Fibroblast of peridontal ligament (primary cell): ENCODE data around the gene NUMB.

Source experiments
- DNase-seq: peaks from one replicate; pipeline ENCODE4 v3.0.0-alpha.2; 2010; ENCODE audit errors: extremely low read depth

NUMB gene

GRCh38 chr14:73458183-73458976 is at the start of gene NUMB:
TSS of gene NUMB (minus strand) at chr14:73458546. CDS start at chr14:73355751, 102,795 bp downstream.
- DNase-seq: peak; percentile 100

DNA sequence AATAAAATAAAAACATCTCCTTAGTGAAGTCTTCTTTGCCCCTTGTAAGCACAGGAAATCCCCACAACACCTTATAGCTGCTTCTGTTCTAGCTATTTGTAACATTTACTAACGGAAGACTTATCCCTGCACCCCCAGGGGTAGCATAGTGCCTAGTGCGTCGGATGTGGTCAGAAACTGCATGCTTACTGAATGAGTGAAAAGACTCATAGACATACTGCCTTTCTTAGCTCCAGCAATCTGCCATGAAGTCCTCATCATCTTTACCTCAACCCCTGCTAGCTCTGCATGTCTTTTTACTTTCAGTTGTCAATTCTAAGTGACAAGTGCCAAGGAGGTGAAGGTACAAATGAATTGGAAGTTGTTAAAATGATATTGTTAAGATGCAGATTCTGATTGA is 45.3 kb upstream of the NUMB start:
- DNase-seq: peak; percentile 38

DNA sequence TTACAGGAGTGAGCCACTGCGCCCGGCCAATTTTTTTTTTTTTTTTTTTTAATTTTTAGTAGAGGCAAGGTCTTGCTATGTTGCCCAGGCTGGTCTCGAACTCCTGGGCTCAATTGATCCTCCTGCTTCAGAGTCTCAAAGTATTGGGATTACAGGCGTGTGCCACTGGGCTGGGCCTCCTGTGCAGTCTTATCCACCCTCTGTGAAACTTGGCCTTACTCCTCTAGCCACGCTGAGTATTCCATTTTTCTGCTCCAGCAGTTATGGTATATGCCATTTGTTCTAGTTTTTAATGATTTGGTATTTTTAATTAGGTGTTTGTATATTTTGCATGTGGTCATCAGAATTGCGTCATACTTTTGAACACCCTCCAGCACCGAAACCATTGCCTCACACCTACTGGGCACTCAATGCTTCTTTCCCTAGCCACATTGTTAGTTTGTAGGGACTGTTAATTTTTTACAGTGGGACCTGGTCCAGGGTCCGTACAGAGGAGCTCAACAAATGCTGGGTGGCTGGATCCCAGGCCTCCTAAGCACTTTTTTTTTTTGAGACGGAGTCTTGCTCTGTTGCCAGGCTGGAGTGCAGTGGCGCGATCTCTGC is 43.8 kb upstream of the NUMB start:
- no peak for DNase-seq

DNA sequence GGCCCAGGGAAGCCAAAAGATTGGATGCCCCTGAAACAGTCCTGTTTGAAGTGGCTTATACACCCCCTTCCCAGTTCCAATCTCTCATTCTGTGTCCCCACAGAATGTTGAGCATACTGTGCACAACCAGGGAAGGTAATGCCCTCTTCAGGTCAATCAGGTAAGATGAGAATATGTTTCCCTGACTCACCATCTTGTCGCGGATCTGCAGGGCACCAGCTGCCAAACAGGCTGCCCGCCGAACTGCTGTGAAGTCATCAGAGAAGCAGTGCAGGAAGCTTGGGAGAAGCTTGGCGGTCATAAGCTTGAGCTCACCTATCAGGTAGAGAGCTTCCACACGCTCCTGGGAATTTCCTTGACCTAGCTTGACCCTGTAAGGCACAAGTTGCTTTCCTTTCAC is 42.0 kb upstream of the NUMB start:
- no peak for DNase-seq

DNA sequence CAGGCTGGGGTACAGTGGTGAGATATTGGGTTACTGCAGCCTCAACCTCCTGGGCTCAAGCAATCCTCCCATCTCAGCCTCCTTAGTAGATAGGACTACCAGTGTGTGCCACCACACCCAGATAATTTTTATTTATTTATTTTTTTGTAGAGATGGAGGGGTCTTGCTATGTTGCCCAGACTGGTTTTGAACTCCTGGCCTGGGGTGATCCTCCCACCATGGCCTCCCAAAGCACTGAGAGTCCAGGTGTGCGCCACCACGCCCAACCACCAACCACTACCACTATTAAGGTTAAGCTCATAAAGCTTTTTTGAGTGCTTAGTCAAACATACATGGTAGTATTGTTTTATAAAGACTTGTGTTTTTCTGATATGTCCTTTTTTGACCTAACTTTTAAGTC is 36.2 kb upstream of the NUMB start:
- no peak for DNase-seq

GRCh38 chr14:73492670-73493069 is 34.3 kb upstream of the NUMB start:
- no peak for DNase-seq

GRCh38 chr14:73492043-73492552 is 33.8 kb upstream of the NUMB start:
- no peak for DNase-seq

- DNase-seq: no peak
These were observed 33.1 kb upstream of the NUMB start for GRCh38 chr14:73491256-73492042.

- DNase-seq: no peak
These were observed 31.3 kb upstream of the NUMB start for GRCh38 chr14:73489481-73490175.

- DNase-seq: no peak
These were observed 20.3 kb upstream of the NUMB start for GRCh38 chr14:73478684-73479083.

- DNase-seq: peak; percentile 62
These were observed 19.4 kb upstream of the NUMB start for GRCh38 chr14:73477618-73478266.

DNA sequence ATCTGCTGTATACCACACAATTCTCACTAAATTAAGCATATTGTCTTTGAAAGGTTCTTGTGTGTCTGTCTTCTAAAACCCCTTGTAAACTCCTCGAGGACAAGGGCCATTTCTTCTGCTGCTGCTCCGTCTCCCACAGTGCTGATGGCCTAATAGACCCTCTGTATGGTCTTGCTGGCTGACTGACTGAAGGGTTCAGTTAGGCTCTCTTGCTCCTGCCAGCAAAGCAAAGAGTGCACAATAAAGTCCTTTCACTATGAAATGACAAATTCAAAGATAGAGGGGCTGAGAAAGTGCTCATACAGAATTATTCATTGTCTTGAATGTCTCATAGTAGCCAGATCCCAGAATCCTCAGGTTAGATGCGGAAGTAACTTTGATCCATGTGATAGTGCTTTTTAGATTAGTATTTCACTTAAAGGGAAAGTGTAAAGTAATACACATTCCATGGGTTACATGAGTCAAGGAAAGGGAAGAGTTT is 18.1 kb upstream of the NUMB start:
- DNase-seq: peak; percentile 33

- DNase-seq: no peak
These were observed 16.6 kb upstream of the NUMB start for GRCh38 chr14:73474952-73475351.

DNA sequence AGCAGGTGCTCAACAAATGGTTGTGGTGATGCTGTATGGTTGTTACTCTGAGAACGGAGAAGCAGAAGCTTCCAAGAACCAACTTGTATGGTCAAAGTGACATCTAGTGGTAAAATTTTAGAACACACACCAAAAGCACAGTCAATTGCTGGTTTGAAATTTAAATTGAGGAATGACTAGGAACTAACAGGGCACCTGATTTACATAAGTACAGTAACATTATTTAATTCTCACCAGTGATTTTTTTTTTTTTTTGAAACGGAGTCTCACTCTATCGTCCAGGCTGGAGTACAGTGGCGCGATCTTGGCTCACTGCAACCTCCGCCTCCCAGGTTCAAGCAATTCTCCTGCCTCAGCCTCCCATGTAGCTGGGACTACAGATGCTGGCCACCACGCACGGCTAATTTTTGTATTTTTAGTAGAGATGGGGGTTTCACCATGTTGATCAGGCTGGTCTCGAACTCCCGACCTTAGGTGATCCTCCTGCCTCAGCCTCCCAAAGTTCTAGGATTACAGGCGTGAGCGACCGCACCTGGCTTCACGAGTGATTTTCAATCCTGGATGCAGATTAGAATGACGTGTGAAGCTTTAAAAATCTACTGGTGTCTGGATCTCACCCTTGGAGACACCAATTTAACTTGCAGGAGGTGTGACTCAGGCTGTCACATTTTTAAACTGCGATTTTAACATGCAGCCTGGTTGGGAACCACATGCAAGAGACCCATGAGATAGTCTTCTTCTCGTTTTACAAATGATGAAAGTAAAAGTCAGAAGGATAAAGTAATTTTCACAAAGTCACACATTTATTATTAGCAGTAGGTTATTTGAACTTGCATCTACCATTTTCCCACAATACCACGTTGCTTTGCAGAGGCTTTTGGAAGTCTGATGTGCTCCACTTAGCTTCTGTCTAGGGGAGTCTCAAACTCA is 14.1 kb upstream of the NUMB start:
- peak; percentile 88 for DNase-seq

DNA sequence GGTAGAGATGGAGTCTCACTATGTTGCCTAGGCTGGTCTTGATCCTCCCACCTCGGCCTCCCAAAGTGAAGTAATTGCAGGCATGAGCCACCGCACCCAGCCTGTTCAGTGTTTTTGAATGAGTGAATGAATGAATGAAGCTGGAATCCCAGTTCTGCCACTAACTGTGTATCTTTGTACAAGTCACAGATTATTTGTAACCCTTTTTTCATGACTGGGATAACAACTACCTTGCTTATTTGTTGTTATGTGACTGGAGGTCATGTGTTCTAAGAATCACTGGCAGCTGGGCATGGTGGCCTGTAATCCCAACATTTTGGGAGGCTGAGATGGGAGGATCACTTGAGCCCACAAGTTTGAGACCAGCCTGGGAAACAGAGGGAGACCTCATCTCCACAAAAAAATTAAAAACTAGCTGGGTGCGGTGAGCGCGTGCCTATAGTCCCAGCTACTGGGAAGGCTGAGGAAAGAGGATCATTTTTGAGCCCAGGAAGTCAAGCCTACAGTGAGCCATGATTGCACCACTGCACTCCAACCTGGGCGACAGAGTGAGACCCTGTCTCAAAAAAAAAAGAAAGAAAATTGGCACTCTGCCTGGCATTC is 13.3 kb upstream of the NUMB start:
- DNase-seq: no peak

- DNase-seq: peak; percentile 26
These were observed 10.6 kb upstream of the NUMB start for GRCh38 chr14:73468828-73469375.

GRCh38 chr14:73467800-73468199 is 9.5 kb upstream of the NUMB start:
- DNase-seq: no peak

DNA sequence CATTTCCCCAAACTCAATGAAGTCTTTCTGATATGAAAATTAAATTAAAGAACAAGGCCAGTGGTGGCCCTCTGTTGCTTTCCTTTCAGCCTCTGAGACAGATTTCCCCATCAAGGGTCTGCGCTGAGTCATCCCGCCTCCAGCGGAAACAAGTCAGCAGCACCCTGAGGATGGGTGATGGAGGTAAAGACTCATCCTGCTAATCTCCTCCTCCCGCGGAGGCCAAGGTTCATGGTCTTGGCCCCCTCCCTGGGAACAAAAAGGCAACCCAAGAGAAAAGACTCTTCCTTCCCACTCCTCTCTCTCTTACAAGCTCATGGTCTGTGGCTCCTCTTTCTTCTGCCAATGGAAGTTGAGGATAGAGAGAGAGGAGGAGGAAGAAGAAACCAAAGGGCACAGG is 9.0 kb upstream of the NUMB start:
- no peak for DNase-seq

- DNase-seq: no peak
These were observed 8.5 kb upstream of the NUMB start for GRCh38 chr14:73466861-73467260.
